NCI-H1048 (cell line): ENCODE measurements around the gene TMBIM4.
"Not testable (repeated sequence)": the region's sequence is repeated elsewhere in the genome, so short reads cannot be mapped to it uniquely, and the experiment has no call there.

Experiments
- DNase-seq: peaks from one replicate; lab custom pipeline; 2025; lab: John Stamatoyannopoulos, UW

Gene TMBIM4

GRCh38 chr12:66184822-66185221 lies 15.0 kb upstream of the TMBIM4 start:
- DNase-seq, result not testable (repeated sequence)

- DNase-seq, result no peak
Observed at GRCh38 chr12:66182956-66183355, 13.2 kb upstream of the TMBIM4 start.

- no peak for DNase-seq
Observed at GRCh38 chr12:66176105-66176900, 6.5 kb upstream of the TMBIM4 start.

GRCh38 chr12:66174391-66175325 lies 4.9 kb upstream of the TMBIM4 start:
- DNase-seq, result not testable (repeated sequence)

GRCh38 chr12:66170606-66171005 lies 810 bp upstream of the TMBIM4 start:
- no peak for DNase-seq

- DNase-seq, result no peak
Observed at GRCh38 chr12:66168410-66168809, 1.4 kb downstream of the TMBIM4 start.

GRCh38 chr12:66166561-66166960 lies 3.2 kb downstream of the TMBIM4 start:
- DNase-seq, result no peak

- DNase-seq, result no peak
Observed at GRCh38 chr12:66165141-66165540, 4.7 kb downstream of the TMBIM4 start.

- no peak for DNase-seq
Observed at GRCh38 chr12:66164349-66164821, 5.4 kb downstream of the TMBIM4 start.

GRCh38 chr12:66163289-66163688 lies 6.5 kb downstream of the TMBIM4 start:
- DNase-seq, result no peak

- DNase-seq, result no peak
Observed at GRCh38 chr12:66162701-66163100, 7.1 kb downstream of the TMBIM4 start.

GRCh38 chr12:66160704-66161103 lies 9.1 kb downstream of the TMBIM4 start:
- DNase-seq, result no peak

GRCh38 chr12:66159123-66159522 lies 10.7 kb downstream of the TMBIM4 start:
- no peak for DNase-seq

- no peak for DNase-seq
Observed at GRCh38 chr12:66156654-66157053, 13.1 kb downstream of the TMBIM4 start.

GRCh38 chr12:66154776-66155175 lies 15.0 kb downstream of the TMBIM4 start:
- DNase-seq, result no peak

- no peak for DNase-seq
Observed at GRCh38 chr12:66152732-66153131, 17.1 kb downstream of the TMBIM4 start.

GRCh38 chr12:66149702-66150398 lies 19.9 kb downstream of the TMBIM4 start:
- DNase-seq, result no peak

- DNase-seq, result no peak
Observed at GRCh38 chr12:66144791-66145754, 24.7 kb downstream of the TMBIM4 start.

GRCh38 chr12:66143868-66144267 lies 25.9 kb downstream of the TMBIM4 start:
- no peak for DNase-seq

- DNase-seq, result no peak
Observed at GRCh38 chr12:66142826-66143225, 27.0 kb downstream of the TMBIM4 start.

GRCh38 chr12:66141299-66141698 lies 28.5 kb downstream of the TMBIM4 start:
- DNase-seq, result no peak
